HG03558 (cell line): ENCODE measurements around the gene ABR.
"Not testable (repeated sequence)": the region's sequence is repeated elsewhere in the genome, so short reads cannot be mapped to it uniquely, and the experiment has no call there.

Source experiments
- ATAC-seq: cut with Tn5 transposase; IDR thresholded peaks from one replicate; pipeline ENCODE4 v1.9.1; 2021; ENCODE audit warnings: moderate number of reproducible peaks; ENCODE audit not compliant: unreplicated experiment; ENCODE audit errors: extremely low read depth

ABR gene

DNA sequence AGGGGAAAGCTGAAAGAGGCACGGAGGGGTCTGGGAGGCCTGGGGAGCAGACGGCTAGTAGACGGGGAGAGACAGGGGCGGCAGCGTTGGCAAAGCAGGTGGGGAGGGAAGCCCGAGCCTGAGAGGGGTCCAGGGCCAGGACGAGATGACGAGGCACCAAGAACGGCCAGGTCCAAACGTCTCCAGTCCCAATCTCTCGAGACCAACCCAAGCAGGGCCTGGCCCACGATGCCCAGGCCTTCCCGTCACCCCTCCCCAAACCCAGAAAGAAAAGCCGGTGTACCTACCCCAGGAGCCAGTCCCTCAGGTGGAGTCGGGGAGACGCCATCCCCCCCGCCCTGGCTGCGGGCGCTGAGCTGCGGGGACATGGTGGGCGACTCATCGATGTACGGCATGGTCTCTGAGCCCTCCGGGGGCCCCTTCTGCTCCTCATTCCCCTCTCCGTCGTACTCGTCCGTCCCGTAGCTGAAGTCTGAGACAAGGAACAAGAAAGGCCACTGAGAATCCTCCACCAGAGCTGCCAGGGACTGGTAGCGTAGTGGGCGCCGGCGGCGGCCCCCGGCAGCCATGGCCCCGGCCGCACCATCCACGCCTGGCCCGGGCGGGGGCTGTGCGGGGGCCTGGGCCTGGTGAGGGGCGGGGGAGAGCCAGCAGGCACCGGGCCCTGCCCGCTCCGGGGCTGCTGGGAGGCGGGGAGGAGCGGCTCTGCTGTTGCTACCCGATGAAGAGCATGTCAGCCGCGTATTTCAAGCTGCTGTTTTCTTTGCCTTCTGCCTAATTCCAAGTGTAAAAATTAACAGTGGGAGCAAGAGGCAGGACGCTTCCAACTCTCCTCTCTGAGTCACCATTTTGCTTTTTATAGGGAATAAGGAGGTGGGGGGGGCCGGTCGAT lies 54.6 kb downstream of the ABR start:
- no peak for ATAC-seq

- ATAC-seq, result no peak
Observed at GRCh38 chr17:1123921-1124715, 55.7 kb downstream of the ABR start.

GRCh38 chr17:1123393-1123831 lies 56.4 kb downstream of the ABR start:
- ATAC-seq, result no peak

- ATAC-seq, result no peak
Observed at GRCh38 chr17:1122533-1123392, 57.0 kb downstream of the ABR start.

GRCh38 chr17:1121442-1121817 lies 58.4 kb downstream of the ABR start:
- not testable (repeated sequence) for ATAC-seq

DNA sequence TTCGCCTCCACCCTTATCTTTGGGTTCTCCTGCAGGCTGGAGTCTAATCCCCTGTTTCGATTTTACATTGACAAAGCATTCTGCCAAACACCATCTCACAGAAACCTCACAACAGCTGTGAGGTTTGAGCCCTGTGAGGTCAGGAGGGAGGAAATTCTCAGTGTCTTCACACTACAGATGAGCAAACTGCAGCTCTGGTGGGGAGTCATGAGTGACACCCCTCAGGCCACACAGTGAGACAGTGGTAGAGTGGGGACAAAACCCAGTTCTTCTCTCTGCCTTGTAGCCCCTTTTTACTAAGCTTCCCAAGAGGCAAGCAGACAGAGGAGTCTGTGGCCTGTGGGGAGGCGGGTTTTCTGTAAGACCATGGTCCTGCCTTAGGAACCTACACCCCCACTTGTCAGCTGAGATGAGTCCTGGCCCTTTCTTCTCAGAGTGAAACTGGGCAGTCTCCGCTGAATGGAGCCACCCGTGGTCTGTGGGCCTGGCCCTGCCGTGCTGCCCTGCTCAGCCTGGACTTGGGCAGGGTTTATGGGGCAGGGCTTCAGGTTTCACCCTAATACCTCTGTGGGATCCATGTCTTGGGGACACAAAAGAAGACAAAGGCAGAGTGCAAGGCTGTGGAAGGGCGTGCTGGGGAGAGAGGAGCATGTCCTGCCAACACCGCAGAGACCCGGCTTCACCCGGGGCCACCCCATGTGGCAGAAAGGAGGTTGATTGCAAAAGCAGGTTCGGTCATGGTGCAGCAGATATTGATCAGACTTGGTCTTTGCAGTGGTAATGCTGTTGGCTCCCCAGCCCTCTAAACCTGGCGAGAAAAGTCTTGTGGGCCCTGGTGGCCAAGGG lies 59.0 kb downstream of the ABR start:
- ATAC-seq, result no peak

DNA sequence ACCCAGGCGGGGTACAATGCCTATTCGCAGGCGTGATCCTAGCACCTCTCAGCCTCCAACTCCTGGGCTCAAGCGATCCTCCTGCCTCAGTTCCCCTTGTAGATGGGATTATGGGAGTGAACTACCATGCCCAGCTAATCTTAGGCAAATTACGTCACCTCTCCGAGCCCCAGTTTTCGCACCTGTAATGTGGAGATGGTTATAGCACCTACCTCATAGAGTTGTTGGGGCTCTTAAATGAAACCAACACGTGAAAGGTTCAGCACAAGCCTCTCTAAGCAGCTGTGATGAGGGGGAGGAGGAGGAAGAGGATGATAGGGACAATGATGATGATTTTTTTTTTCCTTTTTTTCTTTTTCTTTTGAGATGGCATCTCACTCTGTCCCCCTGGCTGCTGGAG lies 59.9 kb downstream of the ABR start:
- no peak for ATAC-seq

DNA sequence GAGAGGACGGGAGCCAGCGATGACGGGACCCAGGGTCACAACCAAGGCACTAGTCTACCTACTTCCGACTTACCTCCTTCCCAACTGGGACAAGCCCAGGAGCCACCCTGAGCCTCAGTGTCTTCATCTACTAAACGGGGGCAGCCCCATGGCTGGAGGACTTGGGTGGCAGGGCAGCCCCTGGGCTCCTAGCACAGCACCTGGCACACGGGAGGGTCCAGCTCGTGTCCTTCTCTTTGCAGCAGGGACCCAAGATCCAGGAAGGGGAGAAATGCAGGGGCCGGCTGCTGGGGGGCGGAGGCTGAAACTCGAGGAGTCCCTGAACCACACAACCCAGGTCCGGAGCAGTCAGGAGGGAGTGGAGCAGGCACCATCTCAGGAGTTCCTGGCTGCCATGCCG lies 63.2 kb downstream of the ABR start:
- no peak for ATAC-seq

GRCh38 chr17:1112875-1113274 lies 66.9 kb downstream of the ABR start:
- ATAC-seq, result no peak

DNA sequence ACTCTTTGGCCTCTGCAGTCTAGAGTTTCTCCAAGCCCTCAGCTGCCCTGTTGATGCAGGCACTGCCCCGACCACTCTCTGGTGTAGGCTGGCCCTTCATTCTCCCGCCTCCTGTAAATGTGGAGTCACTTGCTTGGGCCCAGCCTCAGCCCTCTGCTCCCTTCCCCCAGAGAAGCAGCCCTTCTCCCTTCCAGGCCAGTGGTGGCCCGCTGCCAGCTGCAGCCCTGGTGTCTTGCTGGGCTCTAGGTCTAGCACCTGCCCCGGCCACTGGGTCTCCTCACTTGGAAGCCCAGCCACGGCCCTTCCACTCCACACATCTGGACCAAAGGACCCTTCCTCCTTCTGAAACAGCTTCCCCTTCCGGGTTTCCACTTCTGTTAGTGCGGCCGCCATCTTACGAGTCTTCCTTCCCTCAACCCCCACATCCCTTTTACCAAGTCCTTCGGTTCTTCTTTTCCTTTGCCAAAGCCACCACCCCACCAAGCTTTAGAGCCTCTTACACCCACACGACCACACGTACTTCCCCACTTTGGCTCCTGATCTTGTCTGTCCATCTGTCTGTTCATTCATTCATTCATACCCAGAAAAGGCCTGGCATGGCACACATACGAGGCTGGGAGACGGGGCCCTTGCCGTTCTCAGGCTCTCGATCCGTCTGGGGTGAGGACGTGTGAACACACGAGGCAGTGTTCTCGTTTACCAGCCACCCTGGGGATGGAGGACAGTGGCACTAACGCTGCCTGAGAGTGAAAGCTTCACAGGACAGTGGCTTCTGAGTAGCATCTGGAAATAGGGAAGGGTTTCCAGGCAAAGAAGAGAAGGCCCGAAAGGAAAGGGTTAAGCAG lies 68.0 kb downstream of the ABR start:
- ATAC-seq, result no peak

DNA sequence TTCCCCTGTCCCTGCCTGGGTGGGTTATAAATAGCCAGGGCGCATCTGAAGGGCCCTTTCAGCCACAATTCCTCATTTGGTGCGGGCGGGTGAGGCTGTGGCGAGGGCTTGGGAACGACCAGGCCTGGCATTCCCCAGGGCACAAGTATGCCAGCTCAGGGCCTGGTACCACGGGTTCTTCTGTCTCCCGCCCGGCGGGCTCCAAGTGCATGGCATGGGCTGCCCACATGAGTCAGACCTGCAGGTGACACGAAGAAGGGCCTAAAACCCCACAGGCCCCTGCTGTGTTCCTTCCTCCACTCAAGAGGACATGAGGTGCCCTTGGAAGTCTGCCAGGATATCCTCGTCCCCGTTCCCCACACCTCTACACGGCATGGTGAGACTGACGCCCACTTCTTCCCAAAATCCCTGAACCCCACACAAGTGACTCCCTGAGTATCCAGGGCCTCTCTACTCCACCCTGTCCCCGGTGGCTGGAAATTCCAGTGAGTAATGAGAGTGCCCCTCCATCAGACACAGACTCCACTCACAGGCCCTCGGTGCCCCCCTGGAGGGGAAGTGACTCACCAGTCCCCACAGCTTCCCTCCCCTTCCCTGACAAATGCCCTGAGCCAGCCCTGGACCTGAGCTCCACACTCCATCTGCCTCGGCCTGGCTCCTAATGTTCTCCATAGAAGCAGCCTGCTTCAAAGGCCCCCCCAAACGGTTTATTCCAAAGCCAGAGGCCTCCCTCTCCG lies 68.8 kb downstream of the ABR start:
- ATAC-seq, result no peak

DNA sequence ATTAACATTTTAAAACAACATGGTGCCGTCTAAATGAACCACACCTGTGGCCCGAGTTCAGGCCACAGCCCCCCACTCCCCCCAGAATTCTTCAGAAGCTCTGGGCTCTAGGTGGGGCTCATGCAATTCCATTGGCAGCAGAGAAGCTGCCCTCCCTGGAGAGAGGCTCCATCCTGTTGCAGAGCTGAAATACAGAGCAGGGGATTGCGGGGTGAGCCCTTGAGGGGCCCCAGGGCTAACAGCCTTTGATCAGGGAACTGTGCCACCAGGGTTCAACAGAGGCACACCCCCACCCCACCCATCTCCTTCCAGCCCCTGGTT lies 69.3 kb downstream of the ABR start:
- no peak for ATAC-seq

GRCh38 chr17:1109606-1110540 lies 69.9 kb downstream of the ABR start:
- no peak for ATAC-seq

DNA sequence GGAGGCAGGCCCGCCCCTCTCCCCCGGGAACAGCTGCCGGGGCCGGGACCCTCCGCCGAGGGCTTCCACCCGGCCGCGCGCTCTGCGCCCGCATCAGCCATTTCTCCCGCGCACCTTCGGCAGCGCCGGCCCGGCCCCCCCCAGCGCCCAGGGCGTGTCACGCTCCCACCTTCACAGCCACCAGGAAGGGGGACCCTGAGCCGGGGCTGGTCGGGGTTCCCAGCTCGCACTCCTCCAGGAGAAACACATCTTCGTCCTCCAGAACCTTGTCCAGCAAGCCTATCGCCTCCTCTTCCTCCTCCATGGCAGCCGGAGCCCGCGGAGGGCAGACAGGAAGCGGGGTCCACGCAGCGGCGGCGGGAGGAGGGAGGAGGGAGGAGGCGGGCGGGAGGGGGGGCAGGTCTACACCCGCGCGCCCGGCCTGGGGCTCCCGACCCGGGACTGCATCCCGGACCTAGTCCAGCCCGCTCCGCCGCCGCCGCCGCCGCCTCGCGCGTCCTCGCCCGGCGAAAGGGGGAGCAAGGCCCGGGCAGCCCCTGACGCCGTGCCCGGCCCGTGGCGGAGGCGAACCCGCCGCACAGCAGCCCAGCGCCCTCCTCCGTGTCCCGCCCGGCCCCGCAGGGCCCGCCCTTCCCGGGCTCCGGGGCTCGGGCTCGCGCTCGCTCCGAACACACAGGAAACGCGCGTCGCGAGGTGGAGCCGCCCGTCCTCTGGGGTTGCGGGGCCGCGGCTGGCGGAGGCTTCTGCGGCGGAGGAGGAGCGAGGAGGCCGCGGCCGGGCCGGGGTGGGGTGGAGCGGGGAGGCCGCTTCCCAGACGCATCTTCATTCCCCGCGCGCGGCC lies 70.8 kb downstream of the ABR start:
- no peak for ATAC-seq

GRCh38 chr17:1108478-1108764 lies 71.4 kb downstream of the ABR start:
- ATAC-seq, result no peak

DNA sequence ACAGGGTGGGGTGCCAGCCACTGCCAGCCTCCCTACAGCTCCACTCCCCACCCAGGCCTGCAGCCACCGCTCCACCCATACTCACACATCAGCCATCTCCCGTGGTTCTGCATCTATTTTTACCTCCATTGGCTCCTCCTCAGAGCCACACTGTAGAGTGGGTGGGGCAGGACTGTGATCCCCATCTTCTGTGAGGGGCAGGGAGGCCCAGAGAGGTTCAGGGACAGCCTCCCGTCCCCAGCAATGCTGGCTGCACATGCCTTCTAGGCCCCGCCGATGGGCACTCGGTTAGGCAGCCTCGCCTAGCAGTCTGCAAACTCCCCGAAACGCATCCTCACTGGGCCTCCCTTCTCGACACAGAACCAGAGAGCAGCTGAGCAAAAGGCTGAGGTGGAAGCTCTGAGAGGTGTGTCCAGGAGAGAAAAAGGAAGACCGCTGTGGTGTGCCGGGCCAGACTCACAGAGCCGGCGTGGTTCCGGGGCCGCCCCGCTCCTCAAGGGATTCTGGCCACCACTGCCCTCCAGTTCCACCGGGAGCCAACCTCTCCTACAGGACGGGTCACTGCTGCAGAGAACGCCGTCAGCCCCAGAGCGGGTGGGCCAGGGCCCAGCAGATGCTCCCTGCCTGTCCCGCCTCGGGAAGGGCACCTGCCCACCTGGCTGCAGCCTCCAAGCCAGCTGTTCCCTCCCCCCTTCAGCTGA lies 71.9 kb downstream of the ABR start:
- ATAC-seq, result no peak
